Cardiac muscle cell (in vitro differentiated cells and primary cell): ENCODE measurements around the gene LYL1. TPM values are rescaled to one million over a fixed set of nuclear protein-coding genes. Genes with fewer than 3 reads are reported as not detected.

Source experiments
- DNase-seq, 2 donors: peaks; one replicate each; pipeline versions ENCODE4 v3.0.0 to v3.0.0-alpha.2; 2010 to 2017; ENCODE audit warnings: low read depth in 1 of 2, low spot score in 1 of 2
- H3K27ac ChIP-seq: fragments of 200-600 bp; sonication (generic); 2 replicates; pipeline ENCODE4 v1.5.1; 2016
- H3K27me3 ChIP-seq: fragments of 200-600 bp; sonication (generic); 2 replicates; pipeline ENCODE4 v1.6.0; 2016; ENCODE audit warnings: control low read depth
- H3K36me3 ChIP-seq: fragments of 200-600 bp; sonication (generic); 2 replicates; pipeline ENCODE4 v1.5.1; 2016; ENCODE audit warnings: control low read depth
- H3K4me1 ChIP-seq: fragments of 200-600 bp; sonication (generic); 2 replicates; pipeline ENCODE4 v1.8.1; 2017; ENCODE audit warnings: low read depth, mild to moderate bottlenecking, mixed run types
- H3K4me3 ChIP-seq: fragments of 200-600 bp; sonication (generic); 2 replicates; pipeline ENCODE4 v1.5.1; 2016; ENCODE audit warnings: mild to moderate bottlenecking
- H3K9me3 ChIP-seq: fragments of 200-600 bp; sonication (generic); 2 replicates; pipeline ENCODE4 v1.5.1; 2017; ENCODE audit warnings: low read depth, mild to moderate bottlenecking, control low read depth
- CTCF ChIP-seq: IDR thresholded peaks from 2 replicates; pipeline ENCODE4 v1.5.1; 2012; ENCODE audit warnings: low read depth, mild to moderate bottlenecking, low read length
- polyA plus RNA-seq: library from polyadenylated mRNA; unstranded; fragments of >200 nt; fragmentation: Nextera tagmentation; extraction: Ambion mirVana; gene quantifications from 2 replicates; pipeline ENCODE4 v1.2.1, GENCODE V29; 2016
- total RNA-seq: library from RNA; depleted of rRNA; stranded (reverse); fragments of >200 nt; gene quantifications from 2 replicates; pipeline ENCODE4 v1.2.3, GENCODE V29; 2016

Gene LYL1
- total and polyA plus RNA-seq, 2 experiments from 2014 or later: 4.6 to 5.6 TPM

- Histone ChIP-seq H3K27me3 (no peaks in the 10 kb centered on the region), H3K9me3 (no peaks in the 10 kb centered on the region), H3K36me3 (no peaks in the 10 kb centered on the region), H3K4me3 (no peak overlapping the region), H3K4me1 (no peaks in the 10 kb centered on the region), H3K27ac (no peak overlapping the region)
- DNase-seq: no peak
- no peak for TF ChIP-seq CTCF
Measured at GRCh38 chr19:13127051-13127450, 24.4 kb upstream of the LYL1 start.

GRCh38 chr19:13122980-13123957, 20.6 kb upstream of the LYL1 start:
- Histone ChIP-seq H3K4me3 (no peak overlapping the region), H3K9me3 (no peaks in the 10 kb centered on the region), H3K27me3 (no peaks in the 10 kb centered on the region), H3K27ac (no peak overlapping the region), H3K36me3 (no peaks in the 10 kb centered on the region), H3K4me1 (peaks cover 4% of the 10 kb centered on the region)
- no peak for DNase-seq
- TF ChIP-seq CTCF: no peak

- Histone ChIP-seq H3K27me3 (no peaks in the 10 kb centered on the region), H3K36me3 (no peaks in the 10 kb centered on the region), H3K9me3 (no peaks in the 10 kb centered on the region), H3K4me3 (no peak overlapping the region), H3K27ac (no peak overlapping the region), H3K4me1 (peaks cover 4% of the 10 kb centered on the region)
- no peak for DNase-seq
- no peak for TF ChIP-seq CTCF
Measured at GRCh38 chr19:13122275-13122878, 19.7 kb upstream of the LYL1 start.

GRCh38 chr19:13121551-13122274, 19.1 kb upstream of the LYL1 start:
- DNase-seq: no peak
- H3K4me3 ChIP-seq: no peak overlapping the region
- H3K27me3 ChIP-seq: no peaks in the 10 kb centered on the region
- no peak for TF ChIP-seq CTCF
- H3K9me3 ChIP-seq: no peaks in the 10 kb centered on the region
- H3K27ac ChIP-seq: peak overlapping the region; percentile 18
- H3K4me1 ChIP-seq: peaks cover 4% of the 10 kb centered on the region
- no peaks in the 10 kb centered on the region for H3K36me3 ChIP-seq

GRCh38 chr19:13120817-13121216, 18.2 kb upstream of the LYL1 start:
- H3K4me3 ChIP-seq: no peak overlapping the region
- DNase-seq: peak in 1 of 2 donors; percentile 78
- H3K9me3 ChIP-seq: no peaks in the 10 kb centered on the region
- peaks cover 4% of the 10 kb centered on the region for H3K4me1 ChIP-seq
- H3K36me3 ChIP-seq: no peaks in the 10 kb centered on the region
- no peak for TF ChIP-seq CTCF
- no peak overlapping the region for H3K27ac ChIP-seq
- no peaks in the 10 kb centered on the region for H3K27me3 ChIP-seq
